SH-SY5Y (cell line): Measurements from ENCODE around the gene PEX19.

ENCODE experiments used
- GATA2 ChIP-seq: IDR thresholded peaks from 2 replicates; pipeline ENCODE4 v1.6.1; 2011; ENCODE audit warnings: mild to moderate bottlenecking, low read depth, low read length
- GATA3 ChIP-seq: IDR thresholded peaks from 2 replicates; pipeline ENCODE4 v1.6.1; 2011; ENCODE audit warnings: low read depth, mild to moderate bottlenecking, low read length, moderate library complexity

GRCh38 chr1:160243767-160244166, 41.2 kb downstream of the PEX19 start:
- no peak for TF ChIP-seq GATA2
- TF ChIP-seq GATA3 = no peak
